OCI-LY7 (cell line): ENCODE data around the gene OBSL1.

Experiments
- CTCF ChIP-seq: fragments of 200-600 bp; sonication (generic); conservative IDR thresholded peaks from 2 replicates; pipeline ENCODE4 v1.5.1; 2014; ENCODE audit warnings: mild to moderate bottlenecking, antibody characterized with exemption, low read length, moderate library complexity, mixed read lengths
- EZH2phosphoT487 ChIP-seq: fragments of 200-600 bp; sonication (generic); IDR thresholded peaks from 2 replicates; pipeline ENCODE4 v1.6.1; 2018; ENCODE audit warnings: low read depth, borderline replicate concordance, mild to moderate bottlenecking, mixed run types, antibody characterized with exemption, low read length, moderate library complexity, mixed read lengths

- no peak for TF ChIP-seq CTCF
- no peak for TF ChIP-seq EZH2phosphoT487
Observed at GRCh38 chr2:219593154-219593553, 21.8 kb upstream of the OBSL1 start.
